H9 (cell line): ENCODE measurements around the gene GRB10. TPM values are rescaled to one million over a fixed set of nuclear protein-coding genes. Genes with fewer than 3 reads are reported as not detected.
A peak's percentile ranks its signal among the peaks of the same experiment; 100 is the strongest.

Experiments used
- DNase-seq: peaks from one replicate; pipeline ENCODE4 v3.0.0-alpha.2; 2017
- H2AFZ ChIP-seq: one replicate; pipeline ENCODE4 v1.6.1; 2013; ENCODE audit warnings: mild to moderate bottlenecking, low read length, control low read depth, moderate library complexity
- H2AK5ac ChIP-seq: 2 replicates; pipeline ENCODE4 v1.6.1; 2013; ENCODE audit warnings: low read length, control low read depth, mixed read lengths; ENCODE audit not compliant: insufficient read length
- H2BK120ac ChIP-seq: one replicate; pipeline ENCODE4 v1.6.1; 2013; ENCODE audit warnings: low read depth, mild to moderate bottlenecking, low read length, control low read depth, inconsistent platforms; ENCODE audit not compliant: poor library complexity, severe bottlenecking
- H2BK12ac ChIP-seq: 2 replicates; pipeline ENCODE4 v1.6.1; 2013; ENCODE audit warnings: low read length, control low read depth, mixed read lengths, low read depth; ENCODE audit not compliant: insufficient read length
- H2BK15ac ChIP-seq: 2 replicates; pipeline ENCODE4 v1.6.1; 2013; ENCODE audit warnings: low read depth, low read length, control low read depth
- H2BK20ac ChIP-seq: one replicate; pipeline ENCODE4 v1.6.1; 2013; ENCODE audit warnings: low read depth, mild to moderate bottlenecking, low read length, control low read depth, inconsistent platforms; ENCODE audit not compliant: poor library complexity, severe bottlenecking
- H2BK5ac ChIP-seq: 2 replicates; pipeline ENCODE4 v1.6.1; 2013; ENCODE audit warnings: low read length, control low read depth, mixed read lengths; ENCODE audit not compliant: insufficient read length
- H3K14ac ChIP-seq: 2 replicates; pipeline ENCODE4 v1.6.1; 2013; ENCODE audit warnings: low read length, control low read depth; ENCODE audit not compliant: insufficient read depth
- H3K18ac ChIP-seq: 2 replicates; pipeline ENCODE4 v1.6.1; 2013; ENCODE audit warnings: low read depth, mild to moderate bottlenecking, mixed read lengths, low read length, control low read depth; ENCODE audit not compliant: insufficient read length
- H3K23ac ChIP-seq: 2 replicates; pipeline ENCODE4 v1.6.1; 2013; ENCODE audit warnings: low read length, control low read depth, mixed read lengths, low read depth; ENCODE audit not compliant: insufficient read length
- H3K23me2 ChIP-seq: 2 replicates; pipeline ENCODE4 v1.6.1; 2013; ENCODE audit warnings: low read depth, mild to moderate bottlenecking, mixed read lengths, low read length, control low read depth; ENCODE audit not compliant: insufficient read length, poor library complexity, severe bottlenecking
- H3K27ac ChIP-seq: 2 replicates; pipeline ENCODE4 v1.5.1; 2013; ENCODE audit warnings: low read length, control low read depth, mixed read lengths, low read depth; ENCODE audit not compliant: insufficient read length
- H3K27me3 ChIP-seq: 2 replicates; pipeline ENCODE4 v1.6.1; 2013; ENCODE audit warnings: low read length, control low read depth, inconsistent platforms; ENCODE audit not compliant: insufficient read depth
- H3K4ac ChIP-seq: 2 replicates; pipeline ENCODE4 v1.6.1; 2013; ENCODE audit warnings: low read depth, mild to moderate bottlenecking, control low read depth, inconsistent platforms, low read length, moderate library complexity
- H3K4me1 ChIP-seq: 2 replicates; pipeline ENCODE4 v1.6.1; 2013; ENCODE audit warnings: low read length, control low read depth, inconsistent platforms; ENCODE audit not compliant: insufficient read depth
- H3K4me2 ChIP-seq: 2 replicates; pipeline ENCODE4 v1.6.1; 2013; ENCODE audit warnings: low read length, control low read depth, mixed read lengths; ENCODE audit not compliant: insufficient read length, insufficient read depth
- H3K56ac ChIP-seq: 2 replicates; pipeline ENCODE4 v1.6.1; 2013; ENCODE audit warnings: low read depth, mild to moderate bottlenecking, mixed read lengths, low read length, control low read depth; ENCODE audit not compliant: insufficient read length
- H3K79me1 ChIP-seq: 2 replicates; pipeline ENCODE4 v1.6.1; 2013; ENCODE audit warnings: low read depth, mild to moderate bottlenecking, moderate library complexity, low read length, control low read depth, inconsistent platforms; ENCODE audit not compliant: insufficient read depth, poor library complexity, severe bottlenecking
- H3K79me2 ChIP-seq: 2 replicates; pipeline ENCODE4 v1.6.1; 2013; ENCODE audit warnings: low read length, control low read depth, inconsistent platforms; ENCODE audit not compliant: insufficient read depth
- H3K9ac ChIP-seq: 2 replicates; pipeline ENCODE4 v1.6.1; 2013; ENCODE audit warnings: low read length, control low read depth, mixed read lengths; ENCODE audit not compliant: insufficient read length; ENCODE audit errors: extremely low read depth
- H3K9me3 ChIP-seq: one replicate; pipeline ENCODE4 v1.6.1; 2013; ENCODE audit warnings: low read depth, low read length, inconsistent platforms; ENCODE audit not compliant: control insufficient read depth
- H3T11ph ChIP-seq: one replicate; pipeline ENCODE4 v1.6.1; 2013; ENCODE audit warnings: mild to moderate bottlenecking, low read length, control low read depth, inconsistent platforms
- H4K20me1 ChIP-seq: one replicate; pipeline ENCODE4 v1.6.1; 2013; ENCODE audit not compliant: control insufficient read depth, insufficient read length, insufficient read depth
- H4K5ac ChIP-seq: 2 replicates; pipeline ENCODE4 v1.6.1; 2013; ENCODE audit warnings: low read depth, mild to moderate bottlenecking, mixed read lengths, low read length, control low read depth; ENCODE audit not compliant: insufficient read length
- H4K8ac ChIP-seq: replicated peaks from 2 replicates; pipeline ENCODE4 v1.6.1; 2013; ENCODE audit warnings: low read length, control low read depth, mixed read lengths, low read depth; ENCODE audit not compliant: insufficient read length
- H4K91ac ChIP-seq: 2 replicates; pipeline ENCODE4 v1.6.1; 2013; ENCODE audit warnings: low read depth, mild to moderate bottlenecking, moderate library complexity, mixed read lengths, low read length, control low read depth; ENCODE audit not compliant: insufficient read length
- H3K27ac Mint-ChIP-seq, 3 experiments: 2 replicates in 2 of 3; 3 replicates in 1 of 3; pipeline ENCODE4 v1.8.0; 2020 to 2021; ENCODE audit warnings: mixed read lengths in 3 of 3, mild to moderate bottlenecking in 1 of 3, moderate library complexity in 1 of 3
- H3K27me3 Mint-ChIP-seq: 2 replicates; pipeline ENCODE4 v1.8.0; 2021; ENCODE audit warnings: low read depth, mild to moderate bottlenecking, moderate library complexity, mixed read lengths
- H3K36me3 Mint-ChIP-seq, 3 experiments: 2 replicates in 2 of 3; 3 replicates in 1 of 3; pipeline ENCODE4 v1.8.0; 2020 to 2021; ENCODE audit warnings: low read depth in 3 of 3, mixed read lengths in 3 of 3; ENCODE audit not compliant: insufficient read depth in 1 of 3
- H3K4me1 Mint-ChIP-seq, 2 experiments: 2 replicates each; pipeline ENCODE4 v1.8.0; 2020; ENCODE audit warnings: mixed read lengths in 2 of 2
- H3K4me3 Mint-ChIP-seq, 2 experiments: 2 replicates in 1 of 2; 3 replicates in 1 of 2; pipeline ENCODE4 v1.8.0; 2020 to 2021; ENCODE audit warnings: mild to moderate bottlenecking in 2 of 2, mixed read lengths in 2 of 2, moderate library complexity in 1 of 2
- H3K9me3 Mint-ChIP-seq, 2 experiments: 2 replicates in 1 of 2; 3 replicates in 1 of 2; pipeline ENCODE4 v1.8.0; 2020; ENCODE audit warnings: mild to moderate bottlenecking in 2 of 2, mixed read lengths in 2 of 2, moderate library complexity in 1 of 2
- CTCF ChIP-seq: fragments of 200-600 bp; sonication (generic); conservative IDR thresholded peaks from 3 replicates; pipeline ENCODE4 v1.8.0; 2021; ENCODE audit warnings: antibody characterized with exemption, mild to moderate bottlenecking
- WGBS: extraction: QIAGEN DNeasy Blood & Tissue Kit; methylation state at CpG from one replicate; pipeline ENCODE4 v1.1.7; 2013; ENCODE audit warnings: missing lambda C conversion rate, low lambda C conversion rate, mixed read lengths; ENCODE audit not compliant: insufficient read length; ENCODE audit errors: extremely low coverage; 5-methylcytosine and 5-hydroxymethylcytosine counted together
- total RNA-seq: library from RNA; stranded (reverse); gene quantifications from 2 replicates; pipeline ENCODE4 v1.2.1, GENCODE V29; 2021

Gene GRB10
- total RNA-seq, 1 experiment from 2014 or later, result 108 TPM

DNA sequence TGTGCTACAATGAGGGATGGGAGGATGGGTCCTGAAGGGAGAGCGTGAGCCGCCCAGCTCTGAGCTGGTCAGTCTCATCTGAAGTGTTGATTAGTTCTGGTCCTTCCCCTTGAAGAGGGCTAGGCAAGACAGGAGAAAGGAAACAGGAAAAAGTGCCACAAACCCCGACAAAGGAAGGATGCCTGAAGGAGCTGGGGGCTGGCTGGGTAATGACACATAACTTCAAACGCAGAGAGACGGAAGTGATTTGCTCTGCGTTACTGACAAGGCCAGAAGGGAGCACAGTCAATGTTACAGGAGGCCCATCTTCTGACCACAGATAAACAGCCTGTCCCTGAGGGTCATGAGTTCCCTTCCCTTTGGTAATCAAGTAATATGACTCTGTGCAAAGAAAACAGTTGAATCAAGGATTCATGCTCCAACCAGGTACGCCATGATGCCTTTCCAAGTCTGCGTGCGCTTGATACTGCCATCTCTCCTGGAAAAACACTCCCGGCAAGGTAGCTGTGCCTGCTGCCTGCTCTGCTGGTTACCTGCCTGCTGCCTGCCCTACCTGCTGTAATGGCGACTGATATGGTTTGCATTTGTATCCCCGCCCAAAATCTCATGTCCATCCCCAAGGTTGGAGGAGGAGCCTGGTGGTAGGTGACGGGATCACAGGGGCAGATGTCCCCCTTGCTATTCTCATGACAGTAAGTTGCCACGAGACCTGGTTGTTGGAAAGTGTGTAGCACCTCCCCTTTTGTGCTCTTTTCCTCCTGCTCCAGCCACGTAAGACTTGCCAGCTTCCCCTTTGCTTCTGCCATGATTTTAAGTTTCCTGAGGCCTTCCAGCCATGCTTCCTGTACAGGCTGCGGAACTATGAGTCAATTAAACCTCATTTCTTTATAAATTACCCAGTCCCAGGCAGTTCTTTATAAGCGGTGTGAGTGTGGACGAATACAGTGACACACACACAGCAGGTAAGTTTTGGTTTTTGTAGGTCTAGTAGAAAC lies 57.9 kb downstream of the GRB10 start:
- no peak overlapping the region for H3K27ac ChIP-seq
- no peak overlapping the region for H2BK15ac ChIP-seq
- DNase-seq, result peak; percentile 61
- WGBS, result no CpG with 5 or more reads among the region's 18 CpGs
- no peak overlapping the region for H2BK12ac ChIP-seq
- Mint-ChIP-seq H3K9me3 (no peaks in the 10 kb centered on the region), H3K4me3 (no peak overlapping the region), H3K36me3 (peaks cover 2 to 18% (median 3%) of the 10 kb centered on the region in 3 experiments; a peak in 4 of 7 replicates), H3K27ac (peak overlapping the region in 1 of 3 experiments; percentile 50; a peak in 3 of 7 replicates), H3K4me1 (peaks cover 19 to 22% of the 10 kb centered on the region in 2 experiments), H3K27me3 (no peaks in the 10 kb centered on the region)
- H2BK120ac ChIP-seq, result no peak overlapping the region
- H3K18ac ChIP-seq, result no peak overlapping the region
- no peak overlapping the region for H3K14ac ChIP-seq
- H3K79me2 ChIP-seq, result peaks cover 7% of the 10 kb centered on the region; the same call in 1 of the 2 replicates
- H3K23me2 ChIP-seq, result no peaks in the 10 kb centered on the region
- no peaks in the 10 kb centered on the region for H4K20me1 ChIP-seq
- H3K9ac ChIP-seq, result no peak overlapping the region
- no peak overlapping the region for H2AFZ ChIP-seq
- H4K5ac ChIP-seq, result no peak overlapping the region
- no peak overlapping the region for H4K8ac ChIP-seq
- H3K4me1 ChIP-seq, result no peaks in the 10 kb centered on the region
- H2BK20ac ChIP-seq, result no peak overlapping the region
- H4K91ac ChIP-seq, result no peak overlapping the region
- H3K56ac ChIP-seq, result no peak overlapping the region
- no peak overlapping the region for H3K4me2 ChIP-seq
- H3K79me1 ChIP-seq, result peaks cover 15% of the 10 kb centered on the region
- H3K27me3 ChIP-seq, result no peaks in the 10 kb centered on the region
- H3K23ac ChIP-seq, result no peak overlapping the region
- TF ChIP-seq CTCF, result peak; percentile 28; the same call in 1 of the 3 replicates
- no peak overlapping the region for H3K4ac ChIP-seq
- no peak overlapping the region for H3T11ph ChIP-seq
- H2AK5ac ChIP-seq, result no peak overlapping the region
- no peaks in the 10 kb centered on the region for H3K9me3 ChIP-seq
- no peak overlapping the region for H2BK5ac ChIP-seq
